HG03135 (cell line): ENCODE measurements around the gene APAF1.
A peak's percentile ranks its signal among the peaks of the same experiment; 100 is the strongest.
"Not testable (repeated sequence)": the region's sequence is repeated elsewhere in the genome, so short reads cannot be mapped to it uniquely, and the experiment has no call there.

Source experiments
- ATAC-seq: cut with Tn5 transposase; IDR thresholded peaks from one replicate; pipeline ENCODE4 v1.9.1; 2021; ENCODE audit warnings: mild to moderate bottlenecking, moderate library complexity; ENCODE audit not compliant: unreplicated experiment

The APAF1 gene

GRCh38 chr12:98644712-98645571 is at the start of gene APAF1, which contains the start of gene IKBIP:
APAF1 (plus strand) TSS chr12:98645290; CDS start chr12:98648360, 3,070 bp downstream.
IKBIP (minus strand) TSS chr12:98644788; CDS start chr12:98644701, 87 bp downstream.
- peak; percentile 83 for ATAC-seq

DNA sequence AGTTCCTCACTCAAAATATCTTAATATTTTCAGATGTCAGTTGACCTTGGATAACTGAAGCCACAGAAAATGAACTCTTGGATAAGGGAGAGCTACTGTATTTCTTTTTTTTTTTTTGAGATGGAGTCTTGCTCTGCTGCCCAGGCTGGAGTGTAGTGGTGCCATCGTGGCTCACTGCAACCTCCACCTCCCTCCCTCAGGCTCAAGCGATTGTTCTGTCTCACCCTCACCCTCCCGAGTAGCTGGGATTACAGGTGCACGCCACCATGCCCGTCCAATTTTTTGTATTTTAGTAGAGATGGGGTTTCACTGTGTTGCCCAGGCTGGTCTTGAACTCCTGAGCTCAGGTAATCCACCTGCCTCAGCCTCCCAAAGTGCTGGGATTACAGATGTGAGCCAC is 47.8 kb upstream of the APAF1 start:
- not testable (repeated sequence) for ATAC-seq

DNA sequence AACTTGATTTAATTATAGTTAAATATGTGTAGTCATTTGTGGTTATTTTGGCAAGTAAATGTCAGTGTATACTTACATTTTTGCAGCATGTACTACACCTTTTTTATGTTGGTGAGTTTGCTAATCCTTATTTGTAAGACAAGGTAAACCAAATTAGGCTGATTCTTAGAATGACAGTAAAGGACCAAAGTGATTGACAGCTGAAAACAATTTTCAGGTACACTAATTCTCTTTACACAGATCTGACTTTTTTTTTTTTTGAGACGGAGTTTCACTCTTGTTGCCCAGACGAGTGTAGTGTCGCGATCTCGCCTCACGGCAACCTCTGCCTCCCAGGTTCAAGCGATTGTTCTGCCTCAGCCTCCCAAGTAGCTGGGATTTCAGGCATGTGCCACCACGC is 43.2 kb upstream of the APAF1 start:
- ATAC-seq: no peak

DNA sequence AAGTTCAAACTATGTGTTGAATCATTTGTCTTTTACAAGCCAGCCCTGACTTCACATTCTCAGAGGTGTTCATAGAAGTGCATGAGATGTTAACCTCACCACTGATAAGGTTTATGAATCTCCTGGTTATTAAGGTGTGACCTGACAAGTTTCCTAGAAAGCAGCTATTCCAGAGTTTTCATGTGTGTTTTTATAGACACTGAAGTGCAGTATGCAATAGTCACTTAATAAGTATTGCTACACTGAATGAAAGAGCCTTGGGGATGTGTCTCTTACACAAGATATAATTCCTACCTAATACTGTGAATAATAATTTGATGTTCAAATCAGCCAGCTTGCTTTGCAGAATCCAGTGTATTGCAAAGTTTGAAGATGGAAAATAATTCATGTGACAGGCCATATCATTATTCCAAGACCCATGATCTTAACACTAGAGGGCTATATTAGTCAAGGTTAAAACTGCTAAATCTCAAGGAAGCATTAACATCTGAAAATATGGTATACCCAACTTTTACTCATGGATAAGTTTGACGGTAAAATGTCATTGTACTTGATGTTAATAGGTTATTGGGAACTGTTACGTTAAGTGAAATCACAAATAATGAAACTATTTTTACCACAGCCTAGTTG is 38.6 kb upstream of the APAF1 start:
- no peak for ATAC-seq

- ATAC-seq: no peak
Observed at GRCh38 chr12:98610596-98610995, 34.5 kb upstream of the APAF1 start.

DNA sequence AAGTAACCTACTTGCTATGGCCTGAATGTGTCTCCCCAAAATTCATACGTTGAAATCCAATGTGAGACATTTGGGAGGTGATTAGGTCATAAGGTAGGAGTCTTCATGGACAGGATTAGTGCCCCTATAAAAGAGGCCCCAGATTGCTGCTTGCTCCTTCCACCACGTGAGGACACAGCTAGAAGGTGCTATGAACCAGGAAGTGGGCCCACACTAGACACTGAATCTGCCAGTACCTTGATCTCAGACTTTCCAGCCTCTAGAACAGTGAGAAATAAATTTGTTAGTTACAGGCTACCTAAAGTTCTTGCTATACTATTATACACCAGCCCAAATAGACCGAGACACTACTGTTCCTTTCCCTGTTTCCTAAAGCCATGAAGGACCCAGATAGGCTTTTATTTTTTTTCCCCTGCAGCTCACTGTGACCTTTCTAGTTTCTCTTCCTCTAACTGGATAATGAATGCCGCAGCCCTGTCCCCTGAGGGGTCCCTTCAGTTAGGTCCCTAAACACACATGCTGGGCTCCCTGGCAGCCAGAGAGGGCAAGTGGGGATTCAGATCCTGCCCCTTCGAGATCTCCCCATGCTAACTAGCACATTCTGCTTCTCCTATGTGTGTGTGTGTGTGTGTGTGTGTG is 32.3 kb upstream of the APAF1 start:
- ATAC-seq: peak; percentile 89

- ATAC-seq: no peak
Observed at GRCh38 chr12:98618952-98619351, 26.1 kb upstream of the APAF1 start.

- ATAC-seq: peak; percentile 78
Observed at GRCh38 chr12:98635657-98636323, 9.3 kb upstream of the APAF1 start.

DNA sequence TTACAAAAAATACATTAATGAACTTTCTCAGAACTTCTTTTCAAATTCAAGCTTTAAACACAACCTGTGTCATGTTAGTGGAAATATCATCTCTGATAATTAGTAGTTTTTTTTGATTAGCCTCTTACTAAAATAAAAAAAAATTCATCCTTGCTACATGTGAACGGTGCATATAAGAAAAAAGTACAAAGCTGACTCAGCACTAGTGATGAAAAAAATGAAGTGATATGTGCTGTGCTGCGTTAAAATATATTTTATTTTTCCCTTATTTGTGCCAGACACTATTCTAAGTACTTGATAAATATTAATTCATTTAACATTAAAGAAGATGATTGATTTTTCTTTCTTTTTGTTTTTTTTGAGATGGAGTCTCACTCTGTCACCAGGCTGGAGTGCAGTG is 8.0 kb upstream of the APAF1 start:
- no peak for ATAC-seq

- no peak for ATAC-seq
Observed at GRCh38 chr12:98638009-98638408, 7.1 kb upstream of the APAF1 start.

- ATAC-seq: no peak
Observed at GRCh38 chr12:98639491-98639890, 5.6 kb upstream of the APAF1 start.

DNA sequence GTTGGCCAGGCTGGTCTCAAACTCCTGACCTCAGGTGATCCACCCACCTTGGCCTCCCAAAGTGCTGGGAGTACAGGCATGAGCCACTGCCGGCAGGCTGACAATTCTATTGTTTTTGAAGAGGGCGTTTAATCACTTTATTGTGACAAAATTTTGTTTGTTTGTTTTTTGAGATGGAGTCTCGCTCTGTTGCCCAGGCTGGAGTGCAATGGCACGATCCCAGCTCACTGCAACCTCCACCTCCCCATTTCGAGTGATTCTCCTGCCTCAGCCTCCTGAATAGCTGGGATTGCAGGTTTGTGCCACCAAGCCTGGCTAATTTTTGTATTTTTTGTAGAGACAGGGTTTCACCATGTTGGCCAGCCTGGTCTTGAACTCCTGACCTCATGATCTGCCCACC is 2.3 kb upstream of the APAF1 start:
- not testable (repeated sequence) for ATAC-seq

- ATAC-seq: peak; percentile 14
Observed at GRCh38 chr12:98644433-98644711, 718 bp upstream of the APAF1 start.

DNA sequence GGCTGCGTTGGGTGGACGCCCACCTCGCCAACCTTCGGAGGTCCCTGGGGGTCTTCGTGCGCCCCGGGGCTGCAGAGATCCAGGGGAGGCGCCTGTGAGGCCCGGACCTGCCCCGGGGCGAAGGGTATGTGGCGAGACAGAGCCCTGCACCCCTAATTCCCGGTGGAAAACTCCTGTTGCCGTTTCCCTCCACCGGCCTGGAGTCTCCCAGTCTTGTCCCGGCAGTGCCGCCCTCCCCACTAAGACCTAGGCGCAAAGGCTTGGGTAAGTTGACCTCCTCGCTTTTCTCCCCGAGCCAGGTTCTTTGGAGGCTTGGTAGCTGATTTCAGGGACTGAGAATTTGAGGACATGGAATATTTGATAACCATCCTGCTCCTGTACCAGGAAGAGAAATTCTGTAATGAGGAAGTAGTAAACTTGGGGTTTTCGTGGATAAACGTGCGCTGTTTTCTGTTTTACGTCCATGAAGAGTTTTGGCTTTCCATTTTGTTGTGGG is 530 bp downstream of the APAF1 start:
- peak; percentile 2 for ATAC-seq

DNA sequence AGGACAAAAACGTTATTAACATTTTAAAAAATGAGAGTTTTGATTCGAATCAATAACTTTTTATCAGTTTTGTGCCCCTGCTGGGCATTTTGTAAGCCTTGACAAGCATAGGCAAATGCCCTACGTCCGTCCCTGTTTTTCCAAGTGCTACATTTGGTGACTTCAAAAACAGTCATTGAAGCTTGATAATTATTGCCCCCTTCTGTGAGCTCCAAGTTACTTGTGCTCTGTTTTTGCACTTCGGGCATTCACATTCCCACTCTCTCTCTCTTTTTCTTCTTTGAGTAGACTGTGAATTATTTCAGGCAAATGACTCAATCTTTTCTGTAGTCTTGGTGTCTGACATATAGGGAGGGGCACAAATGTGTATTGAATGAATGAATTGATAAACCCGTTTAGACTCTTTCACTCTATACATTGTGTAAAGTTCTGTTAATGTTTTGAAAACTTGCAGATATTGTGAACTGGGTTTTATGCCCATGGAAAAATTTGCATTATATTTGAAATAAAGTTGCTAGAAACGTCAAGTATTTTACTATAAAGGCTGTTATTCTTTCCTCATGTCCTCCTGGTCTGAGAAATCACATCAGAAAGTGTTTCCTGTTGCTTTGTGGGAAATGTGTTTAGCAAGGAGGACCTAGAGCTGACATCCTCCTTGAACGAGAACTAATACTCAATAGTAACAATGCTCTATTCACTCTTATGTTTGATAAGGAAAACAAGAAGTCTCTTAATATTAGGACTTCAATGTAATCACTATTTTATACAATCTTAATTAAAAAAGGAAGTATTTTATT is 1.4 kb downstream of the APAF1 start:
- ATAC-seq: no peak

GRCh38 chr12:98651328-98651727 is 6.2 kb downstream of the APAF1 start:
- no peak for ATAC-seq

- no peak for ATAC-seq
Observed at GRCh38 chr12:98653866-98654493, 8.9 kb downstream of the APAF1 start.

GRCh38 chr12:98656289-98657101 is 11.4 kb downstream of the APAF1 start:
- ATAC-seq: no peak

DNA sequence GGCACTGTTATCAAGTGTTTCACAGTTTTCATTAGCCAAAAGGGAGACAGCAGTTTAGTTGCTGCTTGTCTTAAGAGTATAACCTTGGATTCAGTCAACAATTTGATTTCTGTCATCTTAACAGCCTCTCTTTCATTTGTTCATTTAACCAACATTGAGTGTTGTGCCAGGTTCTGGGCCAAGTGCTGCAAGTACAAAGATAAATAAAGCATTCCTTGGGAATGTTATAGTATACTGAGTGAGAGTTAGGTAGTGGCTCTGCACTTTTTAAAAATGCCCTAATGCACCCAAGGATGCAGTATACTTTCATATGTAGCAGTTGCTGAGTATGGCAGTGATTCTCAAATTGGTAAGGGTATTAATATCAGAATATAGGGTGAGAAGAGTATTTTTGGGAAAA is 15.4 kb downstream of the APAF1 start:
- ATAC-seq: no peak
